ENCODE measurements around the gene XRCC5. TPM values are rescaled to one million over a fixed set of nuclear protein-coding genes. Genes with fewer than 3 reads are reported as not detected.

Gene XRCC5
- total and polyA plus RNA-seq, 2 donors (not counting 1 experiment from before 2014, with no cell fraction given), result 152 to 278 TPM

DNA sequence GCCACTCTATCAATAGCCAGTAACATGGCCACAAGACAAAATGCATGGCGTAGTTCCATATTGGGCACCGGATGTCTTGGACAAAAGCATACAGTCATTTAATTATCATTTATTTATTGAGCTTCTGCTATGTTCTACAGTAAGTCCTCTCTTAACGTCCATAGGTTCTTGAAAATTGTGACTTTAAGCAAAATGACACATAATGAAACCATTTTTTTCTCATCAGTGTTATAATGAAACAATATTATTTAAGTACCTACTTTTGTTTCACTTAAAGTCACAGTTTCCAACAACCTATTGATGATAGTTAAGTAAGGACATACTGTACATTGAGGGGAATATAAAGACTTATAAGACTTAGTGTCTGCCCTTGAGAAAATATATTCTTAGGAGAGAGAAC lies 84.9 kb downstream of the XRCC5 start:
- Histone ChIP-seq H3K9ac (ENCODE audit: insufficient read depth, low read length) (no peak overlapping the region), H4K20me1 (ENCODE audit: control insufficient read depth, extremely low read depth, insufficient read depth, low read length) (no peaks in the 10 kb centered on the region), H3K9me3 (ENCODE audit: control insufficient read depth, insufficient read depth, low read depth, low read length) (no peaks in the 10 kb centered on the region), H3K4me1 (ENCODE audit: control insufficient read depth, extremely low read depth, insufficient read depth, low read length) (peaks cover 9% of the 10 kb centered on the region), H3K79me2 (ENCODE audit: control insufficient read depth, insufficient read depth, low read length) (peaks cover 9% of the 10 kb centered on the region), H3K27me3 (ENCODE audit: control insufficient read depth, insufficient read depth, low read length) (no peaks in the 10 kb centered on the region), H3K36me3 (ENCODE audit: control insufficient read depth, insufficient read depth, low read length) (no peaks in the 10 kb centered on the region), H3K4me2 (ENCODE audit: extremely low read depth, insufficient read depth, low read length) (no peak overlapping the region), H2AFZ (ENCODE audit: low read length) (no peak overlapping the region), H3K4me3 (replicated peaks in 1 of 4; ENCODE audit: control extremely low read depth in 1 of 4, insufficient read depth in 1 of 4, low read depth in 3 of 4, low read length in 4 of 4) (no peak overlapping the region), H3K27ac (ENCODE audit: insufficient read depth, low read length) (no peak overlapping the region)
- no peak for TF ChIP-seq EZH2 (IDR thresholded peaks at IDR 0.05; ENCODE audit: low read length, missing control alignments)
- TF ChIP-seq, protein P1, sequence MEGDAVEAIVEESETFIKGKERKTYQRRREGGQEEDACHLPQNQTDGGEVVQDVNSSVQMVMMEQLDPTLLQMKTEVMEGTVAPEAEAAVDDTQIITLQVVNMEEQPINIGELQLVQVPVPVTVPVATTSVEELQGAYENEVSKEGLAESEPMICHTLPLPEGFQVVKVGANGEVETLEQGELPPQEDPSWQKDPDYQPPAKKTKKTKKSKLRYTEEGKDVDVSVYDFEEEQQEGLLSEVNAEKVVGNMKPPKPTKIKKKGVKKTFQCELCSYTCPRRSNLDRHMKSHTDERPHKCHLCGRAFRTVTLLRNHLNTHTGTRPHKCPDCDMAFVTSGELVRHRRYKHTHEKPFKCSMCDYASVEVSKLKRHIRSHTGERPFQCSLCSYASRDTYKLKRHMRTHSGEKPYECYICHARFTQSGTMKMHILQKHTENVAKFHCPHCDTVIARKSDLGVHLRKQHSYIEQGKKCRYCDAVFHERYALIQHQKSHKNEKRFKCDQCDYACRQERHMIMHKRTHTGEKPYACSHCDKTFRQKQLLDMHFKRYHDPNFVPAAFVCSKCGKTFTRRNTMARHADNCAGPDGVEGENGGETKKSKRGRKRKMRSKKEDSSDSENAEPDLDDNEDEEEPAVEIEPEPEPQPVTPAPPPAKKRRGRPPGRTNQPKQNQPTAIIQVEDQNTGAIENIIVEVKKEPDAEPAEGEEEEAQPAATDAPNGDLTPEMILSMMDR (conservative IDR thresholded peaks at IDR 0.05 in 1 of 2, IDR thresholded peaks at IDR 0.05 in 1 of 2; ENCODE audit: low read depth in 1 of 2, low read length in 2 of 2), result no peak
- DNase-seq (ENCODE audit: low read depth in 2 of 2), result no peak

DNA sequence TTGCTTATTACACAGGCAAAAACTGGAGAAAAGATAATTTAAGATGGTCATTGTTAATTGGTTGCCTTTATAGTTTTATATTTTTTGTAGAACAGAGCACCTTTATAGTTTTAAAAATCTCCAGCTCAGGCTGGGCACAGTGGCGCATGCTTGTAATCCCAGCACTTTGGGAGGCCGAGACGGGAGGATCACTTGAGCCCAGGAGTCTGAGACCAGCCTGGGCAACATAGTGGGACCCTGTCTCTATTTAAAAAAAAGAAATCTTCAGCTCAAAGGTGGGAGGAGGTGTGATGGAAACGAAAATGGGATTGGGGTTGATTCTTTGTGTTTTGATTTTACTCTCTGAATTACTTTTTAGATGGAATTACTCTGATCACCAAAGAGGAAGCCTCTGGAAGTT lies 85.4 kb downstream of the XRCC5 start:
- Histone ChIP-seq H3K27me3 (ENCODE audit: control insufficient read depth, insufficient read depth, low read length) (no peaks in the 10 kb centered on the region), H3K4me2 (ENCODE audit: extremely low read depth, insufficient read depth, low read length) (no peak overlapping the region), H3K4me1 (ENCODE audit: control insufficient read depth, extremely low read depth, insufficient read depth, low read length) (peaks cover 4% of the 10 kb centered on the region), H3K27ac (ENCODE audit: insufficient read depth, low read length) (no peak overlapping the region), H3K9me3 (ENCODE audit: control insufficient read depth, insufficient read depth, low read depth, low read length) (no peaks in the 10 kb centered on the region), H3K4me3 (replicated peaks in 1 of 4; ENCODE audit: control extremely low read depth in 1 of 4, insufficient read depth in 1 of 4, low read depth in 3 of 4, low read length in 4 of 4) (no peak overlapping the region), H3K79me2 (ENCODE audit: control insufficient read depth, insufficient read depth, low read length) (peaks cover 6% of the 10 kb centered on the region), H3K36me3 (ENCODE audit: control insufficient read depth, insufficient read depth, low read length) (no peaks in the 10 kb centered on the region), H3K9ac (ENCODE audit: insufficient read depth, low read length) (no peak overlapping the region), H4K20me1 (ENCODE audit: control insufficient read depth, extremely low read depth, insufficient read depth, low read length) (no peaks in the 10 kb centered on the region), H2AFZ (ENCODE audit: low read length) (no peak overlapping the region)
- no peak for TF ChIP-seq EZH2 (IDR thresholded peaks at IDR 0.05; ENCODE audit: low read length, missing control alignments)
- TF ChIP-seq, protein P1 (conservative IDR thresholded peaks at IDR 0.05 in 1 of 2, IDR thresholded peaks at IDR 0.05 in 1 of 2; ENCODE audit: low read depth in 1 of 2, low read length in 2 of 2), result no peak
- no peak for DNase-seq (ENCODE audit: low read depth in 2 of 2)

DNA sequence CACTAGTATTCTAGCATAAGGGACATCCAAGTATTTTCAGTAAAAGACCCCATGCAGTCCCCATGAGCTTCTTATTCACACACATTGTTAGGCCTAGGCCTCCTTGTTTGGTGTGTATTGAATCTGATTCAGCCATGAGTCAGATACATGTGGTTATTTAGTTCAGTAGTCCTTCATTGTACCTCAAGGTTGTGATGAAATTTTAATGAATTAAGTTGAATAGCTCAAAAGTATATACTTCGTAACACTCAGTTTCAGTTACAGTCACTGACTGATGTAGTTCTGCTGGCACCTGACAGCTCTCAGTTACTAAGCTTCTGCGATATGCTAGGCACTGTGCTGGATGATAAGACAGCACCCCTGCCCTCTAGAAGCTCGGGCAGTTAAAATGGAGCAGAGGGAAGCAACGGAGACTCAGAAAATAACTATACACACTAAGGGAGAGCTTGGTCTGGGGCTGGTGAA lies 86.4 kb downstream of the XRCC5 start:
- Histone ChIP-seq H3K36me3 (ENCODE audit: control insufficient read depth, insufficient read depth, low read length) (no peaks in the 10 kb centered on the region), H3K27ac (ENCODE audit: insufficient read depth, low read length) (peak overlapping the region; percentile 55), H3K79me2 (ENCODE audit: control insufficient read depth, insufficient read depth, low read length) (no peaks in the 10 kb centered on the region), H3K27me3 (ENCODE audit: control insufficient read depth, insufficient read depth, low read length) (no peaks in the 10 kb centered on the region), H2AFZ (ENCODE audit: low read length) (no peak overlapping the region), H3K9me3 (ENCODE audit: control insufficient read depth, insufficient read depth, low read depth, low read length) (no peaks in the 10 kb centered on the region), H3K4me1 (ENCODE audit: control insufficient read depth, extremely low read depth, insufficient read depth, low read length) (peaks cover 4% of the 10 kb centered on the region), H4K20me1 (ENCODE audit: control insufficient read depth, extremely low read depth, insufficient read depth, low read length) (no peaks in the 10 kb centered on the region), H3K9ac (ENCODE audit: insufficient read depth, low read length) (no peak overlapping the region), H3K4me3 (replicated peaks in 1 of 4; ENCODE audit: control extremely low read depth in 1 of 4, insufficient read depth in 1 of 4, low read depth in 3 of 4, low read length in 4 of 4) (peak overlapping the region in 1 of 4 experiments; percentile 24), H3K4me2 (ENCODE audit: extremely low read depth, insufficient read depth, low read length) (peak overlapping the region; percentile 33)
- TF ChIP-seq, protein P1 (conservative IDR thresholded peaks at IDR 0.05 in 1 of 2, IDR thresholded peaks at IDR 0.05 in 1 of 2; ENCODE audit: low read depth in 1 of 2, low read length in 2 of 2), result no peak
- TF ChIP-seq EZH2 (IDR thresholded peaks at IDR 0.05; ENCODE audit: low read length, missing control alignments), result no peak
- peak; percentile 90 to 93 for DNase-seq (ENCODE audit: low read depth in 2 of 2)
